GM12864 (cell line): Measurements from ENCODE around the gene PPP2R2B.

Source experiments
- DNase-seq: peaks from one replicate; pipeline ENCODE4 v3.0.0-alpha.2; 2011; ENCODE audit warnings: low read depth
- H3K4me3 ChIP-seq: 2 replicates; pipeline ENCODE4 v1.5.1; 2011; ENCODE audit warnings: mild to moderate bottlenecking, low read depth, low read length, control low read depth
- CTCF ChIP-seq: IDR thresholded peaks from 2 replicates; pipeline ENCODE4 v1.5.1; 2011; ENCODE audit warnings: low read depth, mild to moderate bottlenecking, moderate library complexity, low read length, control low read depth, inconsistent platforms; ENCODE audit errors: missing control alignments

The PPP2R2B gene

GRCh38 chr5:146630472-146630871 lies 248.1 kb downstream of the PPP2R2B start:
- no peak for TF ChIP-seq CTCF
- no peak for DNase-seq

DNA sequence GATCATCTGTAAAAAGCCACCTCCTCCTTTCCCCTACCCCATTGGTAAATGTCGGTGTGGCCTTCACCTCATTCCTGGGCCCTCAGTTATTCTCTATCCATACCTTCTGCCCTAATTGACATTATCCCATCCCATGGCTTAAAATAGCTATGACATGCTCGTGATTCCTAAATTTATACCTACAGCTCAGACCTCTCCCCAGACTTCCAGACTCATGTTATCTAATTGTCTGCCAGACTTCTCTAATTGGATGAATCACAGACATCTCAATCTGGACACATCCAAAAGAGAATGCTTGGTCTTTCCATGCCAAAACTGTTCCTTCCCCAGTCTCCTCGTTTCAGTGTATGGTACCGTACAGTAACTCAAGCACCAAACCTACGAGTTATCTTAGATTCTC lies 249.6 kb downstream of the PPP2R2B start:
- no peak for TF ChIP-seq CTCF
- no peak for DNase-seq
- no peak overlapping the region for H3K4me3 ChIP-seq

More at GRCh38 chr5:146630472-146630871, 248.1 kb downstream of the PPP2R2B start:
- H3K4me3 ChIP-seq, result no peak overlapping the region

DNA sequence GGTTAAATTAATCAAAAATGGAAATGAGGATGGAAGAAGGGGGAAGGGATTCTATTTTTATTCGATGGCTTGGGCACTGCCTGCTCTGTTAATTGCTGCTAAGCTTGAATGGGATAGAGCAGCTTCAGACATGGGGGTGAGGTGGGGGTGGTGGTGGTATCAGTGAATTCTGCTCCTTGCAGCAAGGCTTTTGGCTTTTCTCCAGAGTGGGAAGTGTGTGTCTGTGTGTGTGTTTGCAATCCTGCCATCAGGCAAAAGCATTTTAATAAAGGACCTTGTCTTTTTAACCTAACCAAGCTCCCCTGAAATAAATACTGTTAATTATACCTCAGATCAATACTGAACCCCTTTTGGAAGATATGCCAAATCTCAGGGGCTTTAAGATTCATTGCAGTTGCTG lies 251.6 kb downstream of the PPP2R2B start:
- no peak for DNase-seq
- TF ChIP-seq CTCF, result no peak
- H3K4me3 ChIP-seq, result no peak overlapping the region

DNA sequence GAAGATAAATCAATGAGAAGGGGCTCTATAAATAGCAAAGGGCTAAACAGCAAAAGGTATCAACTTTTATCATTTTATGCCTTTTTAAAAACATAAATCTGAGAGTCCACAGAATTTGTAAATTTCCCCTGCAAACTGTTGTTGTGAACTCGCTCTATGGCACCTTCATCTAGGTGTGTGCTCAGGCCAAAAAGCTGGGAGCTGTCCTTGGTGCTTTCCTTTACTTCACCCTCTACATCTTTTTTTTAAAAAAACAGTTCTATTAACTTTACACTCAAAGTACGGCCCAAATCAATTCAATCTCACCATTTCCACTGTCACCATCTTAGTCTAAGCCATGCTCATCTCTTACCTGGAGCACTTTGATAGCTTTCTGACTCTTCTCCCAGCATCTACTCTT lies 254.4 kb downstream of the PPP2R2B start:
- TF ChIP-seq CTCF, result no peak
- DNase-seq, result no peak
- no peak overlapping the region for H3K4me3 ChIP-seq

- no peak for DNase-seq
- no peak for TF ChIP-seq CTCF
Measured at GRCh38 chr5:146623666-146624065, 254.9 kb downstream of the PPP2R2B start.

DNA sequence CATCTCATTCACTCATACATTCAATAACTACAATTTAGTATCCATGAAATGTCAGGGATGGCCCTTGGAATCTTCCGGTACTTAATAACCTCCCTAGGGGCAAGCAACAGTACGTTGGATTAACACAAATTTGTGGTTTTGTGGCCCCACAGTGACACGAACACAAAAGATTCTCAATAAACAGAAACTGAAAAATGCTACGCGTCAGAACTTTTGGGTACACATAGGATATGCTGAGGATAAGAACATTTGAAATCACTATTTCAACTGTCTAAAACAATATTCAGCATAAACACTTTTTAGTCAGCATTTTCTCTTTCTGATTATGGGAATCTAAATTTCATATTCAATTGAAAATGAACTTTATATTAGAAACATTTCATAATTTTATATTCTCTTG lies 255.5 kb downstream of the PPP2R2B start:
- no peak for DNase-seq
- TF ChIP-seq CTCF, result no peak
- no peak overlapping the region for H3K4me3 ChIP-seq

More at GRCh38 chr5:146623666-146624065, 254.9 kb downstream of the PPP2R2B start:
- H3K4me3 ChIP-seq, result no peak overlapping the region

DNA sequence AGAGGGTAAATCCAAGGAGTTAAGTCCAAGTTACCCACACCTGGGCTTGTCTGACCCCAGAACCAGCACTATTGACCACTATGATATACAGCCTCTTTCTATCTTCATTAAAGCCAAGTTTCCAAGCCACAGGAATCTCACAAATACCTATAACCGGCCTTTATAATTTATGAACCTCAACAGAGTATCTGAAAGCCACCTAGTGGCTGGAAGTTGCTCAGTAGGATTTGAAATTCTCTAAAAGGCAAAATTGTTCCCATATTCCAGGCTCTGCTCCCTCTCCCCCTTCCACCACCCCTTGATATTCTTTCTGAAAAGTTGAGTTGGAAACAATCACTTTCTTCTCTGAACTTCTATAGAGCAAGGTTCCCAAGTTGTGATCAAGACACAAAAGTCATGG lies 256.2 kb downstream of the PPP2R2B start:
- peak; percentile 37 for TF ChIP-seq CTCF
- H3K4me3 ChIP-seq, result no peak overlapping the region
- no peak for DNase-seq
